Measurements from ENCODE around the gene PUM1. TPM values are rescaled to one million over a fixed set of nuclear protein-coding genes. Genes with fewer than 3 reads are reported as not detected.

PUM1 gene
- total RNA-seq, 2 experiments from 2014 or later: 77.8 to 80.5 TPM

- Mint-ChIP-seq H3K4me3 (no peak overlapping the region), H3K27me3 (peaks cover 16% of the 10 kb centered on the region), H3K4me1 (ENCODE audit: low read depth) (peaks cover 2% of the 10 kb centered on the region), H3K36me3 (no peaks in the 10 kb centered on the region), H3K27ac (no peak overlapping the region), H3K9me3 (no peaks in the 10 kb centered on the region)
- ChIA-PET CTCF (interaction anchor here (1.1 to 7.7 kb wide), 6 partner anchors 13 to 163 kb away, joined by 3 to 227 read pairs (median 23); no protein-coding TSS in a partner anchor), POLR2A (no interaction called here)
- intact Hi-C loops (cut with micrococcal nuclease): no loop called here
- no peak for DNase-seq
Measured at GRCh38 chr1:30912913-30913652, 152.4 kb downstream of the PUM1 start.

- peaks cover 8% of the 10 kb centered on the region for H3K4me1 Mint-ChIP-seq (ENCODE audit: low read depth)
- H3K27ac Mint-ChIP-seq: no peak overlapping the region
- DNase-seq: no peak
- ChIA-PET CTCF (interaction anchor here (0.6 to 7.7 kb wide), 12 partner anchors 8 to 192 kb away, joined by 3 to 227 read pairs (median 6); no protein-coding TSS in a partner anchor), POLR2A (no interaction called here)
- peaks cover 22% of the 10 kb centered on the region for H3K27me3 Mint-ChIP-seq
- no peaks in the 10 kb centered on the region for H3K9me3 Mint-ChIP-seq
- intact Hi-C loops (cut with micrococcal nuclease): no loop called here
- H3K36me3 Mint-ChIP-seq: no peaks in the 10 kb centered on the region
- H3K4me3 Mint-ChIP-seq: no peak overlapping the region
Measured at GRCh38 chr1:30912224-30912623, 153.3 kb downstream of the PUM1 start.

GRCh38 chr1:30911059-30911954 is 154.2 kb downstream of the PUM1 start:
- Mint-ChIP-seq H3K4me1 (ENCODE audit: low read depth) (peaks cover 8% of the 10 kb centered on the region), H3K27ac (no peak overlapping the region), H3K27me3 (peaks cover 25% of the 10 kb centered on the region), H3K4me3 (no peak overlapping the region), H3K36me3 (no peaks in the 10 kb centered on the region), H3K9me3 (no peaks in the 10 kb centered on the region)
- intact Hi-C loops (cut with micrococcal nuclease): loop anchor here (1.0 kb wide), 3 partner anchors 110 to 193 kb away; no protein-coding TSS in a partner anchor
- ChIA-PET POLR2A (interaction anchor here (0.8 kb wide), 1 partner anchor 110 kb away, joined by 3 read pairs; no protein-coding TSS in a partner anchor), CTCF (interaction anchor here (0.6 to 7.7 kb wide), 23 partner anchors 8 to 198 kb away, joined by 3 to 227 read pairs (median 4); no protein-coding TSS in a partner anchor)
- DNase-seq: peak; percentile 74

GRCh38 chr1:30909365-30910068 is 156.0 kb downstream of the PUM1 start:
- Mint-ChIP-seq H3K4me1 (ENCODE audit: low read depth) (peaks cover 8% of the 10 kb centered on the region), H3K9me3 (no peaks in the 10 kb centered on the region)
- POLR2A ChIA-PET: no interaction called here

GRCh38 chr1:30908696-30909364 is 156.7 kb downstream of the PUM1 start, which contains the start of gene SDC3:
SDC3 (minus strand) TSS chr1:30908758; CDS start chr1:30908586, 172 bp downstream.
- DNase-seq: no peak
- H3K36me3 Mint-ChIP-seq: no peaks in the 10 kb centered on the region
- POLR2A ChIA-PET: no interaction called here
- no peak within 1 kb of the TSS for H3K27ac Mint-ChIP-seq
- peaks cover 8% of the 10 kb centered on the region for H3K4me1 Mint-ChIP-seq (ENCODE audit: low read depth)
- intact Hi-C loops (cut with micrococcal nuclease): no loop called here
- CTCF ChIA-PET: interaction anchor here (0.6 to 7.7 kb wide), 5 partner anchors 12 to 190 kb away, joined by 3 to 227 read pairs (median 28); no protein-coding TSS in a partner anchor
- peak within 1 kb of the TSS; percentile 70 for H3K4me3 Mint-ChIP-seq
- no peaks in the 10 kb centered on the region for H3K9me3 Mint-ChIP-seq
- peaks cover 31% of the 10 kb centered on the region for H3K27me3 Mint-ChIP-seq

More at GRCh38 chr1:30909365-30910068, 156.0 kb downstream of the PUM1 start:
- no peak for DNase-seq
- Mint-ChIP-seq H3K36me3 (no peaks in the 10 kb centered on the region), H3K27ac (no peak overlapping the region), H3K27me3 (peaks cover 31% of the 10 kb centered on the region), H3K4me3 (peak overlapping the region; percentile 50)
- CTCF ChIA-PET: interaction anchor here (3.1 to 7.7 kb wide), 5 partner anchors 11 to 190 kb away, joined by 28 to 227 read pairs (median 36); no protein-coding TSS in a partner anchor
- intact Hi-C loops (cut with micrococcal nuclease): no loop called here

GRCh38 chr1:30908316-30908695 is 157.2 kb downstream of the PUM1 start:
- no peaks in the 10 kb centered on the region for H3K9me3 Mint-ChIP-seq
- intact Hi-C loops (cut with micrococcal nuclease): no loop called here
- ChIA-PET POLR2A (no interaction called here), CTCF (interaction anchor here (0.6 to 0.7 kb wide), 2 partner anchors 106 to 190 kb away, joined by 3 read pairs; no protein-coding TSS in a partner anchor)
- peaks cover 8% of the 10 kb centered on the region for H3K4me1 Mint-ChIP-seq (ENCODE audit: low read depth)
- no peak overlapping the region for H3K27ac Mint-ChIP-seq
- H3K36me3 Mint-ChIP-seq: no peaks in the 10 kb centered on the region
- no peak for DNase-seq
- H3K4me3 Mint-ChIP-seq: no peak overlapping the region
- H3K27me3 Mint-ChIP-seq: peaks cover 31% of the 10 kb centered on the region

GRCh38 chr1:30907481-30908315 is 157.8 kb downstream of the PUM1 start:
- Mint-ChIP-seq H3K9me3 (no peaks in the 10 kb centered on the region), H3K4me1 (ENCODE audit: low read depth) (peaks cover 8% of the 10 kb centered on the region), H3K27ac (no peak overlapping the region), H3K36me3 (no peaks in the 10 kb centered on the region), H3K27me3 (peaks cover 31% of the 10 kb centered on the region), H3K4me3 (peak overlapping the region; percentile 70)
- POLR2A ChIA-PET: no interaction called here
- no peak for DNase-seq
- CTCF ChIA-PET: interaction anchor here (0.6 to 1.2 kb wide), 4 partner anchors 106 to 189 kb away, joined by 3 to 6 read pairs (median 3); no protein-coding TSS in a partner anchor
- intact Hi-C loops (cut with micrococcal nuclease): no loop called here

GRCh38 chr1:30906631-30907441 is 158.7 kb downstream of the PUM1 start:
- no peaks in the 10 kb centered on the region for H3K36me3 Mint-ChIP-seq
- POLR2A ChIA-PET: no interaction called here
- peak overlapping the region; percentile 70 for H3K4me3 Mint-ChIP-seq
- H3K27me3 Mint-ChIP-seq: peaks cover 31% of the 10 kb centered on the region
- DNase-seq: no peak
- H3K9me3 Mint-ChIP-seq: no peaks in the 10 kb centered on the region
- intact Hi-C loops (cut with micrococcal nuclease): no loop called here
- H3K27ac Mint-ChIP-seq: no peak overlapping the region
- peaks cover 8% of the 10 kb centered on the region for H3K4me1 Mint-ChIP-seq (ENCODE audit: low read depth)
- CTCF ChIA-PET: interaction anchor here (1.1 to 4.7 kb wide), 3 partner anchors 105 to 188 kb away, joined by 3 to 24 read pairs (median 6); no protein-coding TSS in a partner anchor

GRCh38 chr1:30905916-30906620 is 159.4 kb downstream of the PUM1 start:
- H3K4me1 Mint-ChIP-seq (ENCODE audit: low read depth): peaks cover 8% of the 10 kb centered on the region
- H3K36me3 Mint-ChIP-seq: no peaks in the 10 kb centered on the region
- no peak overlapping the region for H3K27ac Mint-ChIP-seq
- no peaks in the 10 kb centered on the region for H3K9me3 Mint-ChIP-seq
- intact Hi-C loops (cut with micrococcal nuclease): no loop called here
- DNase-seq: no peak
- H3K4me3 Mint-ChIP-seq: no peak overlapping the region
- H3K27me3 Mint-ChIP-seq: peaks cover 31% of the 10 kb centered on the region
- ChIA-PET POLR2A (no interaction called here), CTCF (interaction anchor here (1.1 to 4.7 kb wide), 3 partner anchors 105 to 126 kb away, joined by 3 to 24 read pairs (median 6); no protein-coding TSS in a partner anchor)

Data from activated CD4-positive, alpha-beta memory T cell treated with anti-CD3 and anti-CD28 coated beads for 36 hours (primary cell).